ACHN (cell line): ENCODE measurements around the gene COL23A1.
"Not testable (repeated sequence)": the region's sequence is repeated elsewhere in the genome, so short reads cannot be mapped to it uniquely, and the experiment has no call there.

Source experiments
- DNase-seq: peaks from one replicate; pipeline ENCODE4 v3.0.0-alpha.2; 2015
- in situ Hi-C: cut with HindIII; loops from 2 replicates; pipeline ENCODE4 v1.10.0; 2017; ENCODE audit warnings: low sequenced_read_pairs, low pct_ligation_motif_present, low pct_unique_long_range_greater_than_20kb

COL23A1 gene

DNA sequence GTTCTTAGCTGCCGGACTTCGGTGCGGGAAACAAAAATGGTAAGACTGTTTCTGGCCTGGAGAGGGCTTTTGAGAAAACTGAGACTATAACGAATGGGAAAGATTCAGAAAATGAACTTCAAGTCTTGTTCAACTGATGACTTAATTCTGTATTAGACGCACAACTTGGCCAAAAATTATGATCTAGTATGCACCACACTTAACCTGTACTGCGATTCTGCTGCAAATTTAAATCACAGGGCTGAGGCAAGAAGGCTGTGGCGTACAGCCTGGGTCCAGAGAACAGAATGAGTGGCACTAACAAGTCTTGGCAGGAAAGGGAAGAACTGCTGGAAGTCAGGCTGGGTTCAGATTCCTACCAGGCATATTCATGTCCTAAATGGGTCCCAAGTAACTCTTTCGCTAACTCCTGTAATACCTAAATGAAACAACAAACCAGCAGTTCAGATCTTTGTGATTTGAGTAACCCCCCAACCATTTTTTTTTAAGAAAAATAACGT, 781 bp upstream of the COL23A1 start:
- in situ Hi-C loops: no loop called here
- DNase-seq: no peak

DNA sequence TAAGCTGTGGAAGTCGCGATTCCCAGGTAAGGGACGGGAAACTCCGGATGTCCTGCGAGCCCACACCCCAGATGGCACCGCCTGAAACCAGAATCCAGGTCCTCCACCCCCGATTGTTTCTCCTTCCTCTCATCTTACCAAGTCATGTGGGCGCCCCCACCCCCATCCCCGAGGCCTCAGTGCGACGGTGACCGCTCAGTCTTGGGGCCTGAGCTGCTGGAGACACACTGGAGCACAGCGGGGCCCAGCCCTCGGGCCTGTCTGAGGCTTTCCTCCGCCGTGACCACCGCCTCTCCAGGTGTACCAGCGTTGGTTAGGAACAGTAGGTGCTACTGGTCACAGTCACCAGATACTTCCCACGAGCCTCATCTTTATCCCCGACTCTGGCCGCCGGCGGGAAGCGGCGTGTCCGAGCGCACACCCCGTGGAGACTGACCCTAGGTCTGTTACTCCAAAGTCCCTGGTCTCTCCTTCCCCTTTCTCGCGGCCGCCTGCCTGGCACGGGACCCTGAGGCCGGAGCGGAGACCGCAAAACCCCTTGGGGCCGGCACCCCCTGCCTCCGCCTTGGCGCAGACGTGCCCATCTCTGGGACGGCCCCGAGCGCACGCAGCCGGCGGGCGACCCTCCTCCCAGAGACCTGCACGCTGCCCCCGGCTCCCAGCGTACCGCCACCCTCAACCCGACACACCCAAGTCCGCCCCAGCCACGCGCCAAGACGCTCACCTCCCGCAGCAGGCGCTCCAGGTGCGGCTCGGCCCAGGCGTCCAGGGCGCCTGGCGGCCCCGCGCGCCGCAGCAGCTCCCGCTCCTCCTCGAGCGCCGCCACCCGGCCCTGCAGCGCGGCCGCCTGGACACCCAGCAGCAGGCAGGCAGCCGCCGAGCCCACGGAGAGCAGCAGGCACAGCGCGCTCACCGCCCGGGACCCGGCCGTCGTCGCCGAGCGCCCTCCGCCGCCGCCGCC, 733 bp downstream of the COL23A1 start:
- DNase-seq: no peak
- in situ Hi-C loops: no loop called here

GRCh38 chr5:178588769-178589168, 1.4 kb downstream of the COL23A1 start:
- DNase-seq: no peak
- in situ Hi-C loops: no loop called here

GRCh38 chr5:178587763-178588611, 2.2 kb downstream of the COL23A1 start:
- in situ Hi-C loops: no loop called here
- DNase-seq: no peak

- in situ Hi-C loops: no loop called here
- DNase-seq: no peak
These were observed 3.8 kb downstream of the COL23A1 start for GRCh38 chr5:178586396-178586795.

DNA sequence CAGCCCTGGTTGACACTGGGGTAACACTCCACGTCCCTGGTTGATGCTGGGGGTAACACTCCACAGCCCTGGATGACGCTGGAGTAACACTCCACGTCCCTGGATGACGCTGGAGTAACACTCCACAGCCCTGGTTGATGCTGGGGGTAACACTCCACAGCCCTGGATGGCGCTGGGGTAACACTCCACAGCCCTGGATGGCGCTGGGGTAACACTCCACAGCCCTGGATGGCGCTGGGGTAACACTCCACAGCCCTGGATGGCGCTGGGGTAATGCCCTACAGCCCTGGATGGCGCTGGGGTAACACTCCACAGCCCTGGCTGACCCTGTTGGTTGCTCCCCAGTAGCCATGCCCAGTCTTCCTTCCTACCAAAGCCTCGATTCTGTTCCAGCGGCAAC, 4.8 kb downstream of the COL23A1 start:
- in situ Hi-C loops: not testable (repeated sequence)
- peak; percentile 43 for DNase-seq

DNA sequence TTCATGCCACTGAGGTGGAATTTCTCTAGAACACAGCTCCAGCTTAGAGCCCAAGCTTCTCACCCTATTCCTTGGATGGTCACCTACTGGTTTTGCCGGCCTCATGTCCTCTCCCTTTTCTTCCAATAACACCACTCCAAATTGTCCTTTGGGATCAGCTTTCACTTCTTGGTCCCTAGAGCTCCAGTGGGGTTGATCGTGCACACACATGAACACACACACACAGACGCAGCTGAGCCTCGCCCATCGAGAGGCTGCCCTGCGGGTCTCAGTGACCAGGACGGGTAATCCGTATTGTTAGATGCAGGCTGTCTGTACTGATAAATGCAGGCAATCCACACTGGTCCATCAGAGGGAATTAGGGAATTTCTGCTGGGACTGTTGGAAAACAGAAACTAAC, 6.9 kb downstream of the COL23A1 start:
- DNase-seq: no peak
- in situ Hi-C loops: no loop called here

DNA sequence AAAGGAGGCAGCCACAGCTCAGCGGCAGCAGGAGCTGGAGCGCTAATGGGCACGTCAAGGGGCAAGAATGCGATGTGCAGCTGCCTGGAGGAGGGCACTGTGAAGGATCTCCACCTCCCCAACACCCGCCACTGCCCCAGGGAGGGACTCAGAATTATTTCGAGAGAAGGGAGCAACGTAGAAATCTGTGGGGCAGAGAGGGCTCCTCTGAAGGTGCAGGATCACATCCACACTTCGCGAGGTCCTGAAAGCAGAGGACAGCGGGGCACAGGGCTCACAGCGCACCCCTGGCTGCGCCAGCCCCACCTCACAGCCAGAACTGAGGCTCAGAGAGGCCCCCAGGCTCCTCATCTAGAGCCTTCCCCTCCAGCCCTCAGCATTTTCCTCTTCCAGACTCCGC, 7.9 kb downstream of the COL23A1 start:
- no peak for DNase-seq
- in situ Hi-C loops: no loop called here

- no peak for DNase-seq
- in situ Hi-C loops: no loop called here
These were observed 8.6 kb downstream of the COL23A1 start for GRCh38 chr5:178581621-178582020.

DNA sequence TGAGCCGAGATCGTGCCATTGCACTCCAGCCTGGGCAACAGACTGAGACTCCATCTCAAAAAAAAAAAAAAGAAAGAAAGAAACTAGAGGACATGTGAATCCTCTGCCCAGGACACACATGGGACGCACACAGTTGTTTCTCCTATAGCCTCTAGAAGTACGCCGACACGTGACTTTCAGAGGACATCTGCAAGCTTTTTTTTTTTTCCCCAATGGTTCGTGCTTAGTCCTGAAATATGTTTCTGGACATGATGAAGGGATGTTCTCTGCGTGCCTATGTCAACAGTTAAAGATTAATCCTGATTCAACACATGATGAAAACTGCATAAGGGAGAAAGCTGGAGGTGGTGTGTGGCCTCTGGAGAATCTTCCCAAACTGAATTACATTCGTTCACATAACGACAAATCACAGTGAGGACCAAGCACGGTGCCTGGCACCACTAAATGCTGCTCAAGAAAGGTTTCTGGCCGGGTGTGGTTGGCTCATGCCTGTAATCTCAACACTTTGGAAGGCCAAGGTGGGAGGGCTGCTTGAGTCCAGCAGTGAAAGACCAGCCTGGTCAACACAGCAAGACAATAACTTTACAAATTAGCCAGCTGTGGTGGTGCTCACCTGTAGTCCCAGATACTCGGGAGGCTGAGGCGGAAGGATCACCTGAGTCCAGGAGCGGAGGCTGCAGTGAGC, 9.8 kb downstream of the COL23A1 start:
- in situ Hi-C loops: no loop called here
- no peak for DNase-seq

GRCh38 chr5:178577944-178578343, 12.2 kb downstream of the COL23A1 start:
- no peak for DNase-seq
- in situ Hi-C loops: no loop called here

GRCh38 chr5:178577376-178577839, 12.8 kb downstream of the COL23A1 start:
- in situ Hi-C loops: no loop called here

DNA sequence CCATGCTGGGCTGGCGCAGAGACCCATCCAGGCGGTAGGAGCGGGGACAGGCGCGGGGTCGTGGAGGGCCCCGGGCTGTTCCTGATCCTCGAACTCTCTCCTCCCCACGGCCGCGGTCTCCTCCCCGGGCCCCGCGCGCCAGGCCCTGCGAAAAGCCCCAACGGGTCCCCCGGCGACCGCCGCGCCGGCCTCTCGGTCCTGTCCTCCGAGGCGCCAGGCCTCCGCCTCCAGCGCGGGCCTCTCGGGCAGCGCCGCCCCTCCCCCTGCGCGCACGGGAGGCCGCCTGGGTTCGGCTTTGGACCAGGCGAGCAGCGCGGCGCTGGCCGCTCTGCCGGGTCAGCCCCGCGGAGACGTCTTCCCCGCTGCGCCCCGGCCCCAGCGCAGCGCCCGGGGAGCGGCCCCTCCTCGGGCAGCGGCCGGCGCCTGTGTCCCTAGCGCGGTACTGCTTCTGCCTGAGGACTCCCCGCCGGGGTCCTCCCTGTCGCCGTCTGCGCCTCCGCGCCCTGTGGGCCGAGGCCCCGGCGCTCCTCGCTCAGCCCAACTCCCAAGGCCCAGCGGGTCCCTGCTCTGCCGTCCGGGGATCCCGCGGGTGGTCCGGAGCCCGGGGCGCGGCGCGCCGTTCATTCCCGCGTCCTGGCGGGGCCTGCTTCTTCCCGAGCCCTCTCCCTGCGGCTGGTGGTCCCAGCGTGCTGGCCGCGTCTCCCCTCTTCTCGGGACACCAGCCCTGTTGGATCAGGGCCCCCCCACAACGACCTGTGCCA, 13.4 kb downstream of the COL23A1 start:
- no peak for DNase-seq
- in situ Hi-C loops: no loop called here

More at GRCh38 chr5:178577376-178577839, 12.8 kb downstream of the COL23A1 start:
- DNase-seq: no peak

DNA sequence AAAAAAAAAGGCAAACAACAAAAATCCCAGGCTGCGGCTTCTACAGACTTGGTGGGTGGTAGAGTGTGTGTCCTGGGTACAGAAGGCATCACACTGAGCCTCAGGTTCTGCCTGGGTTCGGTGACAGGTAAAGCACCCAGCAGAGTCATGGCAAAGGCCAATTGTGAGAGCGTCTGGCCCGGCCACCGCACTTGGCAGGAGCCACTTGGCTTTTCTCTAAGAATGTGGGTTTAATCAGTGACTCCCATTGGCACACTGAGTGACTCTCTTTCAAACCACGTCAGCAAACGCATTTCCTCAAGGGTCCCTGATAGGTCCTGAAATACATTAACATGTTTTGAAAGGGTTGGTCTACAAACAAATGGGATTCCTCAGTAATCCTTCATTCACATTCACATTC, 17.0 kb downstream of the COL23A1 start:
- in situ Hi-C loops: no loop called here

DNA sequence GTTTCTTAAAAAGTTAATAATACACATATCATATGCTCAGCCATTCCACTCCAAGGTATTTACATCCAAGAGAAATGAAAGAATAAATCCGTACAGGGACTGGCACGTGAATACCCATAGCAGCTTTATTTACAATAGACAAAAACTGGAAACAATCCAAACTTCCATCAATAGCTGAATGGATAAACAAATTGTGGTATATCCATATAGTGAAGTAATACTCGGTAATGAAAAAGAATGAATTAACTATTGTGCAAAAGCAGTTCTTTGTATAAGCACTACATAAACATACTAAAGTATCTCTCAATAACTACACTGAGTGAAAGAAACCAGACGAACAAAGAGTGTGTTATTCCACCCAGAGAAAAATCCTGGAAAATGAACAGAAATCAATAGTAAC, 17.6 kb downstream of the COL23A1 start:
- in situ Hi-C loops: no loop called here
- DNase-seq: no peak

More for the DNA sequence above, 17.0 kb downstream of the COL23A1 start:
- no peak for DNase-seq

- in situ Hi-C loops: no loop called here
- DNase-seq: no peak
These were observed 20.7 kb downstream of the COL23A1 start for GRCh38 chr5:178569485-178569884.

DNA sequence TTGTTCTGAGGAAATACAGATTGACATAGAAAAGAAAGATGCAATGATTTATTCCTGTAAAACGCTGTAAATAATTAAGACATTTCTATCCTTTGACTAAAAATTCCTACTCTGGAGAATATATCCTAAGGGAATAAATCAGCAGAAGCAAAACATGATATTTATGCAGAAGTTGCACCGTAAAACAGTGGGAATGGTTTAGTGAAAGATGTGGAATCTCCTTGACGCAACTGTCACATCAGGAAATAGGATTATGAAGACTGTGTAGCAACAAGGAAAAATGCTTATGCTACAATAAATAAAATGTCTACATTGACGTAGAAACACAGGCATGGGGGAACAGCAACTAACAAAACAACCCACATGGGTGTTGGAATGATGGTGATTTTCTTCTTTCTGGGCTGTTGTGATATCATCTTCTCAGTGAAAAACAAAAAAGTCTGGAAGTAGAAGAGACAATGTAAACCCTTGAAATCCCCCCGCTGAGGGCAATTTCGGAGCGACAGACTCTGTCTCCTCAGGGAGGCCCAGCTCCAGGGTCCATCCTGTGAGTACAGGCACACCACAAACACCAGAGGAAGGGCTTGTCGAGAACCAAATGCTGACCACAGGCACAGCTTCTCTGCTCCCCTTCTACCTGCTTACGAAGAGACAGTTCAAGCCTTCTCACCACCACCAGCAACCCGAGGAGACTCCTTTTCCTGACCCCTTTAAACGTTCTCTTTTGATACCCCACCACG, 25.2 kb downstream of the COL23A1 start:
- in situ Hi-C loops: no loop called here
- no peak for DNase-seq
